GM12878 (cell line): ENCODE measurements around the gene NCAPH2. TPM values are rescaled to one million over a fixed set of nuclear protein-coding genes. Genes with fewer than 3 reads are reported as not detected.

Experiments used
- ATAC-seq: fragments of 200-7000 bp; cut with Tn5 transposase; 3 replicates; pipeline ENCODE4 v1.9.1; 2020; ENCODE audit warnings: mild to moderate bottlenecking, moderate library complexity
- BruUV-seq: library from RNA; stranded (reverse); fragments of 400-500 nt; replicated peaks from 2 replicates; lab custom pipeline; 2021; lab: Mats Ljungman, UMichigan
- CTCF ChIA-PET: fragments of 300-600 bp; sonication (Branson Sonifier 250); formaldehyde crosslinking; extraction: SDS; loops from one replicate; lab custom pipeline; 2021; ENCODE audit warnings: inconsistent platforms; lab: Yijun Ruan, JAX
- POLR2A ChIA-PET: fragments of 350-600 bp; formaldehyde crosslinking; extraction: SDS; loops from one replicate; lab custom pipeline; 2021; ENCODE audit warnings: inconsistent platforms; lab: Charles Lee
- RAD21 ChIA-PET: fragments of 300-600 bp; sonication (Branson Sonifier 250); formaldehyde crosslinking; loops from one replicate; lab custom pipeline; 2023; ENCODE audit warnings: antibody characterized with exemption; ENCODE audit not compliant: unreplicated experiment; lab: Charles Lee
- SMC1A ChIA-PET: fragments of 300-600 bp; sonication (Branson Sonifier 250); formaldehyde crosslinking; loops from one replicate; lab custom pipeline; 2023; ENCODE audit not compliant: unreplicated experiment, uncharacterized antibody; lab: Charles Lee
- DNase-seq: peaks from one replicate; pipeline ENCODE4 v3.0.0-alpha.2; 2011; ENCODE audit warnings: low read depth, low spot score
- FAIRE-seq: peaks from 3 replicates; lab custom pipeline; 2011; peaks lifted over from hg19 to GRCh38; lab: Jason Lieb, UNC
- H2AFZ ChIP-seq: 2 replicates; pipeline ENCODE4 v1.6.0; 2011; ENCODE audit warnings: low read depth, low read length, control low read depth; ENCODE audit not compliant: control insufficient read depth
- H3K27ac ChIP-seq: 2 replicates; pipeline ENCODE4 v1.5.1; 2011; ENCODE audit warnings: control low read depth; ENCODE audit not compliant: control insufficient read depth, insufficient read depth
- H3K27me3 ChIP-seq, 2 experiments: replicated peaks in 1 of 2; 2 replicates each; pipeline versions ENCODE4 v1.6.0 to v1.6.1; 2011; ENCODE audit warnings: low read length in 1 of 2; ENCODE audit not compliant: control insufficient read depth in 2 of 2, insufficient read depth in 2 of 2
- H3K36me3 ChIP-seq, 2 experiments: 2 replicates each; pipeline ENCODE4 v1.5.1; 2011; ENCODE audit warnings: low read length in 1 of 2; ENCODE audit not compliant: control insufficient read depth in 2 of 2, insufficient read depth in 2 of 2
- H3K4me1 ChIP-seq: 2 replicates; pipeline ENCODE4 v1.6.1; 2011; ENCODE audit warnings: mild to moderate bottlenecking, low read length, moderate library complexity, mixed read lengths; ENCODE audit not compliant: control insufficient read depth, insufficient read depth
- H3K4me2 ChIP-seq: 2 replicates; pipeline ENCODE4 v1.6.0; 2011; ENCODE audit warnings: control low read depth; ENCODE audit not compliant: control insufficient read depth, insufficient read depth
- H3K4me3 ChIP-seq: fragments of 200-600 bp; sonication (generic); 2 replicates; pipeline ENCODE4 v1.5.1; 2016
- H3K79me2 ChIP-seq: 2 replicates; pipeline ENCODE4 v1.6.0; 2011; ENCODE audit warnings: low read length; ENCODE audit not compliant: control insufficient read depth, insufficient read depth
- H3K9ac ChIP-seq: 2 replicates; pipeline ENCODE4 v1.8.0; 2011; ENCODE audit warnings: low read length, control low read depth, mixed read lengths; ENCODE audit not compliant: control insufficient read depth, insufficient read depth
- H3K9me3 ChIP-seq: replicated peaks from 3 replicates; pipeline ENCODE4 v1.5.1; 2011; ENCODE audit warnings: mild to moderate bottlenecking, low read length; ENCODE audit not compliant: control insufficient read depth, insufficient read depth
- H4K20me1 ChIP-seq: 2 replicates; pipeline ENCODE4 v1.6.0; 2011; ENCODE audit not compliant: control insufficient read depth, insufficient read depth
- CHD2 ChIP-seq: IDR thresholded peaks from 2 replicates; pipeline ENCODE4 v1.6.1; 2011; ENCODE audit warnings: low read depth, low read length, improper control_type of control experiment, borderline replicate concordance
- HDAC2 ChIP-seq: fragments of 200-600 bp; sonication (generic); IDR thresholded peaks from 2 replicates; pipeline ENCODE4 v1.6.1; 2017
- MYB ChIP-seq: fragments of 150-350 bp; IDR thresholded peaks from 2 replicates; pipeline ENCODE4 v1.6.1; 2014; ENCODE audit warnings: mild to moderate bottlenecking, low read depth, low read length, borderline replicate concordance
- NR2C1 ChIP-seq: fragments of 450-650 bp; IDR thresholded peaks from 2 replicates; pipeline ENCODE4 v1.6.1; 2017; ENCODE audit warnings: antibody characterized with exemption, mild to moderate bottlenecking, moderate library complexity
- POLR2A ChIP-seq: IDR thresholded peaks from 2 replicates; pipeline ENCODE4 v1.6.1; 2011; ENCODE audit warnings: low read depth, mild to moderate bottlenecking, low read length
- POLR2AphosphoS5 ChIP-seq: IDR thresholded peaks from 2 replicates; pipeline ENCODE4 v1.6.1; 2011; ENCODE audit warnings: mild to moderate bottlenecking, low read length, inconsistent platforms
- TCF12 ChIP-seq: IDR thresholded peaks from 2 replicates; pipeline ENCODE4 v1.6.1; 2011; ENCODE audit warnings: low read depth, mild to moderate bottlenecking, low read length
- USF2 ChIP-seq: IDR thresholded peaks from 2 replicates; pipeline ENCODE4 v1.6.1; 2011; ENCODE audit warnings: low read depth, low read length, improper control_type of control experiment, borderline replicate concordance
- ZBED1 ChIP-seq: IDR thresholded peaks from 2 replicates; pipeline ENCODE4 v1.6.1; 2016; ENCODE audit warnings: borderline replicate concordance
- ZNF207 ChIP-seq: fragments of 450-650 bp; IDR thresholded peaks from 2 replicates; pipeline ENCODE4 v1.6.1; 2014; ENCODE audit warnings: antibody characterized with exemption, mild to moderate bottlenecking, borderline replicate concordance
- WGBS: methylation state at CpG from one replicate; pipeline ENCODE4 v1.1.6; 2016; ENCODE audit warnings: low lambda C conversion rate; ENCODE audit not compliant: insufficient replicate concordance, insufficient coverage; ENCODE audit errors: missing lambda C conversion rate; 5-methylcytosine and 5-hydroxymethylcytosine counted together
- in situ Hi-C: fragments of 300-500 bp; cut with MboI; formaldehyde crosslinking; loops from 9 replicates; pipeline ENCODE4 v1.14.3; 2018; ENCODE audit warnings: mixed read lengths
- intact Hi-C: fragments of 100-400 bp; cut with micrococcal nuclease; formaldehyde crosslinking; loops from one replicate; pipeline ENCODE4 v1.14.2; 2022; ENCODE audit not compliant: unreplicated experiment
- polyA plus RNA-seq, 11 experiments: library from polyadenylated mRNA; depleted of rRNA in 4 of 11; unstranded in 6 of 11; stranded (reverse) in 5 of 11; fragments of >200 nt; fragmentation: Nextera tagmentation in 4 of 11; fragmentation: Illumina TruSeq in 1 of 11; extraction: Ambion mirVana in 4 of 11; extraction: Trizol in 1 of 11; gene quantifications; 1 replicate in 1 of 11; 2 replicates in 10 of 11; pipeline versions ENCODE4 v1.2.1 to v1.2.3, GENCODE V29; 2011 to 2016; ENCODE audit warnings: inconsistent platforms in 2 of 11, missing spikeins in 2 of 11, low read depth in 1 of 11
- total RNA-seq, 4 experiments: library from RNA; depleted of rRNA in 3 of 4; stranded (reverse); fragments of >200 nt in 3 of 4; fragmentation: Illumina TruSeq in 1 of 4; extraction: Trizol in 1 of 4; gene quantifications; 2 replicates each; pipeline versions ENCODE4 v1.2.1 to v1.2.3, GENCODE V29; 2013 to 2021
- TF ChIP-seq, protein P1 (sequence below): IDR thresholded peaks from 2 replicates; pipeline ENCODE4 v1.6.1; 2012; ENCODE audit warnings: improper control_type of control experiment, low read depth, low read length; ENCODE audit not compliant: insufficient replicate concordance
- TF ChIP-seq, protein P2 (sequence below): IDR thresholded peaks from 2 replicates; pipeline ENCODE4 v1.6.1; 2012; ENCODE audit warnings: low read depth, low read length, improper control_type of control experiment

NCAPH2 gene
- total and polyA plus RNA-seq, 10 of the 15 experiments (the other 5 are each of a cell fraction or from before 2014, with no cell fraction given), result 5.0 to 110 (median 59.9) TPM

DNA sequence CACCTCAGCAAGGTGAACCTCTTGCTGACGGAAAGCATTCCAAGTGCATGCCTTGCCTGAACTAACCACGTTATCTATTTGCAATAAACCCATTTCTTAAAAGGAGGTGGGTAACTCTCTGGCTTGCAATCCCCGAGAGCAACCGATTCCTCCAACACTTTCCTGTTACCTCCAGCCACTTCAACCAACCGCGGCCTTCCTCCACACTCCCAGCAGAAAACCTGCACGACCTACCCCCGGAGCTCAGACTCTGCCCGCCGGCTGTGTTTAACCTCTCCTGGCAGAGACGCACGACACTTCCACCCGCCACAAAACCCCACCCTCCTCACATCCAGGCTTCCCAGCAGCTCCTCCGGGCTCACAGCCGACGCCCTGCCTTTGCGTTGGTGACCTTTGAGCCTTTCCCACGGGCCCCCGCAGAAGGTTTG is 16.7 kb downstream of the NCAPH2 start:
- TF ChIP-seq, protein P1, sequence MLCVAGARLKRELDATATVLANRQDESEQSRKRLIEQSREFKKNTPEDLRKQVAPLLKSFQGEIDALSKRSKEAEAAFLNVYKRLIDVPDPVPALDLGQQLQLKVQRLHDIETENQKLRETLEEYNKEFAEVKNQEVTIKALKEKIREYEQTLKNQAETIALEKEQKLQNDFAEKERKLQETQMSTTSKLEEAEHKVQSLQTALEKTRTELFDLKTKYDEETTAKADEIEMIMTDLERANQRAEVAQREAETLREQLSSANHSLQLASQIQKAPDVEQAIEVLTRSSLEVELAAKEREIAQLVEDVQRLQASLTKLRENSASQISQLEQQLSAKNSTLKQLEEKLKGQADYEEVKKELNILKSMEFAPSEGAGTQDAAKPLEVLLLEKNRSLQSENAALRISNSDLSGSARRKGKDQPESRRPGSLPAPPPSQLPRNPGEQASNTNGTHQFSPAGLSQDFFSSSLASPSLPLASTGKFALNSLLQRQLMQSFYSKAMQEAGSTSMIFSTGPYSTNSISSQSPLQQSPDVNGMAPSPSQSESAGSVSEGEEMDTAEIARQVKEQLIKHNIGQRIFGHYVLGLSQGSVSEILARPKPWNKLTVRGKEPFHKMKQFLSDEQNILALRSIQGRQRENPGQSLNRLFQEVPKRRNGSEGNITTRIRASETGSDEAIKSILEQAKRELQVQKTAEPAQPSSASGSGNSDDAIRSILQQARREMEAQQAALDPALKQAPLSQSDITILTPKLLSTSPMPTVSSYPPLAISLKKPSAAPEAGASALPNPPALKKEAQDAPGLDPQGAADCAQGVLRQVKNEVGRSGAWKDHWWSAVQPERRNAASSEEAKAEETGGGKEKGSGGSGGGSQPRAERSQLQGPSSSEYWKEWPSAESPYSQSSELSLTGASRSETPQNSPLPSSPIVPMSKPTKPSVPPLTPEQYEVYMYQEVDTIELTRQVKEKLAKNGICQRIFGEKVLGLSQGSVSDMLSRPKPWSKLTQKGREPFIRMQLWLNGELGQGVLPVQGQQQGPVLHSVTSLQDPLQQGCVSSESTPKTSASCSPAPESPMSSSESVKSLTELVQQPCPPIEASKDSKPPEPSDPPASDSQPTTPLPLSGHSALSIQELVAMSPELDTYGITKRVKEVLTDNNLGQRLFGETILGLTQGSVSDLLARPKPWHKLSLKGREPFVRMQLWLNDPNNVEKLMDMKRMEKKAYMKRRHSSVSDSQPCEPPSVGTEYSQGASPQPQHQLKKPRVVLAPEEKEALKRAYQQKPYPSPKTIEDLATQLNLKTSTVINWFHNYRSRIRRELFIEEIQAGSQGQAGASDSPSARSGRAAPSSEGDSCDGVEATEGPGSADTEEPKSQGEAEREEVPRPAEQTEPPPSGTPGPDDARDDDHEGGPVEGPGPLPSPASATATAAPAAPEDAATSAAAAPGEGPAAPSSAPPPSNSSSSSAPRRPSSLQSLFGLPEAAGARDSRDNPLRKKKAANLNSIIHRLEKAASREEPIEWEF, result peak; percentile 33
- no peak for TF ChIP-seq POLR2A
- no peak for TF ChIP-seq HDAC2
- TF ChIP-seq USF2, result no peak
- TF ChIP-seq NR2C1, result no peak
- peak; percentile 3; the same call in 1 of the 2 replicates for TF ChIP-seq POLR2AphosphoS5
- TF ChIP-seq MYB, result no peak
- 0 out of 2 replicates have a peak, but pooled peaks have one; percentile 10 for TF ChIP-seq ZBED1
- TF ChIP-seq CHD2, result no peak
- TF ChIP-seq ZNF207, result no peak
- TF ChIP-seq, protein P2, sequence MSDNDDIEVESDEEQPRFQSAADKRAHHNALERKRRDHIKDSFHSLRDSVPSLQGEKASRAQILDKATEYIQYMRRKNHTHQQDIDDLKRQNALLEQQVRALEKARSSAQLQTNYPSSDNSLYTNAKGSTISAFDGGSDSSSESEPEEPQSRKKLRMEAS, result no peak
- no peak for TF ChIP-seq TCF12
- peaks cover 16% of the 10 kb centered on the region for H3K4me1 ChIP-seq
- ChIA-PET POLR2A (interaction anchor here (0.5 to 6.5 kb wide), 11 partner anchors 9 to 210 kb away, joined by 3 to 232 read pairs (median 10); partner anchors contain the start of genes KLHDC7B, LMF2, NCAPH2 and SYCE3), SMC1A (interaction anchor here (0.7 to 5.8 kb wide), 9 partner anchors 11 to 96 kb away, joined by 3 to 58 read pairs (median 8); partner anchors contain the start of genes CHKB, LMF2, NCAPH2 and SYCE3), CTCF (interaction anchor here (0.8 to 3.5 kb wide), 14 partner anchors 10 to 184 kb away, joined by 3 to 38 read pairs (median 8); partner anchors contain the start of genes LMF2, NCAPH2 and SYCE3), RAD21 (interaction anchor here (0.8 to 6.3 kb wide), 10 partner anchors 11 to 126 kb away, joined by 3 to 106 read pairs (median 12); partner anchors contain the start of genes LMF2, NCAPH2 and SYCE3)
- no peaks in the 10 kb centered on the region for H3K27me3 ChIP-seq
- H3K27ac ChIP-seq, result peak overlapping the region; percentile 94
- H3K9ac ChIP-seq, result peak overlapping the region; percentile 94
- H3K9me3 ChIP-seq, result no peaks in the 10 kb centered on the region
- no peaks in the 10 kb centered on the region for H4K20me1 ChIP-seq
- no TSS peak for BruUV-seq
- intact Hi-C loops, result loop anchor here (5.0 kb wide), 2 partner anchors 38 to 58 kb away; partner anchors contain the start of genes CHKB and SYCE3
- no peak overlapping the region for H2AFZ ChIP-seq
- DNase-seq (no peak), FAIRE-seq (no peak), ATAC-seq (no peak)
- peaks cover 46% of the 10 kb centered on the region for H3K79me2 ChIP-seq
- WGBS, result 1% methylated on average over 19 of the region's 19 CpGs
- peak overlapping the region; percentile 97 for H3K4me2 ChIP-seq
- peak overlapping the region; percentile 74 for H3K4me3 ChIP-seq
- peaks cover 5 to 31% of the 10 kb centered on the region in 2 experiments; a peak in 3 of 4 replicates for H3K36me3 ChIP-seq
- in situ Hi-C loops, result loop anchor here (5.0 kb wide), 1 partner anchor 98 kb away; no protein-coding TSS in a partner anchor
